Activated CD4-positive, alpha-beta memory T cell treated with anti-CD3 and anti-CD28 coated beads for 36 hours (primary cell): ENCODE data around the gene POLN. TPM values are rescaled to one million over a fixed set of nuclear protein-coding genes. Genes with fewer than 3 reads are reported as not detected.

Experiments
- CTCF ChIA-PET: fragments of 350-600 bp; sonication (Branson Sonifier 250); formaldehyde crosslinking; loops from one replicate; lab custom pipeline; 2021; ENCODE audit warnings: antibody characterized with exemption, inconsistent platforms; lab: Charles Lee
- POLR2A ChIA-PET: fragments of 350-600 bp; sonication (Branson Sonifier 250); formaldehyde crosslinking; loops from one replicate; lab custom pipeline; 2021; ENCODE audit warnings: antibody characterized with exemption; lab: Charles Lee
- DNase-seq: peaks from one replicate; pipeline ENCODE4 v3.0.0-alpha.2; 2020
- H3K27ac Mint-ChIP-seq: one replicate; pipeline ENCODE4 v1.8.0; 2021; ENCODE audit warnings: mixed read lengths
- H3K27me3 Mint-ChIP-seq: one replicate; pipeline ENCODE4 v1.8.0; 2021; ENCODE audit warnings: mixed read lengths
- H3K36me3 Mint-ChIP-seq: one replicate; pipeline ENCODE4 v1.8.0; 2021; ENCODE audit warnings: mixed read lengths
- H3K4me1 Mint-ChIP-seq: one replicate; pipeline ENCODE4 v1.8.0; 2021; ENCODE audit warnings: low read depth, mixed read lengths
- H3K4me3 Mint-ChIP-seq: one replicate; pipeline ENCODE4 v1.8.0; 2021; ENCODE audit warnings: mild to moderate bottlenecking, mixed read lengths
- H3K9me3 Mint-ChIP-seq: one replicate; pipeline ENCODE4 v1.8.0; 2021; ENCODE audit warnings: mixed read lengths
- intact Hi-C: fragments of 100-400 bp; cut with micrococcal nuclease; formaldehyde crosslinking; loops from one replicate; pipeline ENCODE4 v1.15.1; 2023
- total RNA-seq, 2 experiments: library from RNA; stranded (reverse); gene quantifications; one replicate each; pipeline ENCODE4 v1.2.3, GENCODE V29; 2021

The POLN gene
- total RNA-seq, 2 experiments from 2014 or later = 2.7 to 4.0 TPM

GRCh38 chr4:2101346-2102044 is 140.4 kb downstream of the POLN start:
- intact Hi-C loops = no loop called here
- Mint-ChIP-seq H3K4me1 (no peaks in the 10 kb centered on the region), H3K36me3 (no peaks in the 10 kb centered on the region), H3K27ac (no peak overlapping the region), H3K4me3 (no peak overlapping the region), H3K9me3 (peaks cover 29% of the 10 kb centered on the region), H3K27me3 (no peaks in the 10 kb centered on the region)
- no peak for DNase-seq
- ChIA-PET POLR2A (no interaction called here), CTCF (no interaction called here)

DNA sequence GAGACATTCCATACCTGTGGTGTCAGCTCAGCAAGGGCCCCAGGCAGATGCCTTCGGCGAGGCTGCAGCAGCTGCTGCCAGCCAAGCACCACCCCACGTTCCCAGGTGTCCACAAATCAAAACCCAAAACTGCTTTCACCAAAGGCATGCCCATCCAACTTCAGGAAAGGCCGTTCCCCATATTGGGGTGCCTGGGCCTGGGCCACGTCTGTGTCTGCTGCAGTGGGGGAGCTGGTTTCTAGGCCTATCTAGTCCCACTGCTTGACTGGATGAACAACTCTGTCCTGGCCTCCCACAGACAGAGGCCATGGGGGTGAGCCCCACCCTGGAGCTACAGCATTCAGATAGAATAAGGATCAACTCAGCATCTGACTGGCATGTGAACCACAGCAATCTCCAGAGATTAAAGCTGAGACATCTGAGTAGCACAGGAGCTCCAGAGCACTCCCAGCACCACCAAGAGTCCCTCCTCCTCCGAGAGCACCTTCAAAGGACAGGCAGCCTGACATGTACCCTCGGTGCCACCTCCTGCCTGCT is 145.8 kb downstream of the POLN start:
- no peak overlapping the region for H3K27ac Mint-ChIP-seq
- no peaks in the 10 kb centered on the region for H3K27me3 Mint-ChIP-seq
- H3K36me3 Mint-ChIP-seq = no peaks in the 10 kb centered on the region
- H3K9me3 Mint-ChIP-seq = peaks cover 10% of the 10 kb centered on the region
- no peaks in the 10 kb centered on the region for H3K4me1 Mint-ChIP-seq
- ChIA-PET POLR2A (no interaction called here), CTCF (no interaction called here)
- H3K4me3 Mint-ChIP-seq = no peak overlapping the region
- DNase-seq = no peak
- intact Hi-C loops = loop anchor here (10.0 kb wide), 1 partner anchor 109 kb away; no protein-coding TSS in a partner anchor

GRCh38 chr4:2095236-2096072 is 146.5 kb downstream of the POLN start:
- H3K9me3 Mint-ChIP-seq = peaks cover 9% of the 10 kb centered on the region
- no peak for DNase-seq
- ChIA-PET CTCF (no interaction called here), POLR2A (no interaction called here)
- no peaks in the 10 kb centered on the region for H3K4me1 Mint-ChIP-seq
- no peaks in the 10 kb centered on the region for H3K27me3 Mint-ChIP-seq
- no peak overlapping the region for H3K27ac Mint-ChIP-seq
- no peak overlapping the region for H3K4me3 Mint-ChIP-seq
- intact Hi-C loops = loop anchor here (10.0 kb wide), 1 partner anchor 109 kb away; no protein-coding TSS in a partner anchor
- H3K36me3 Mint-ChIP-seq = no peaks in the 10 kb centered on the region

DNA sequence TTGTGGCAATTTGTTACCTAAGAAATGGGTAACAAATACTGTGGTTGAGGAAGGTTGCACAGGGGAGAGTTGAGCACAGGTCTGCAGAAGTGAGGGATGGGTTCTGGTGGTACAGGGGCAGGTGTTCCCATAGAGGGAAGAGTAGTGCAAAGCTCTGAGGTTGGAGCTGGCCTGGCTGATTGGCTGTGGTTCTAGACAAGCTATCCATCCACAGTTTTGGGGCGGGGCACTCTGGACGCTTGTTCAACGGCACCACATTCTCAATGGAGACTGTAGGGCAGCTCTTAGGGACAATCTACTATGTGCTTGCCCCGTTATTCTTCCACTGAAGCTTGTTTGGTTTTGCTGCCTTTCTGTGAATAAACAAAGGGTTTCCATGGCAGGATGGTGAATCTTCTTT is 147.4 kb downstream of the POLN start:
- no peaks in the 10 kb centered on the region for H3K4me1 Mint-ChIP-seq
- CTCF ChIA-PET = no interaction called here
- intact Hi-C loops = loop anchor here (10.0 kb wide), 1 partner anchor 110 kb away; no protein-coding TSS in a partner anchor
- no peak overlapping the region for H3K4me3 Mint-ChIP-seq
- DNase-seq = no peak
- no peak overlapping the region for H3K27ac Mint-ChIP-seq
- no peaks in the 10 kb centered on the region for H3K36me3 Mint-ChIP-seq
- no peaks in the 10 kb centered on the region for H3K27me3 Mint-ChIP-seq
- POLR2A ChIA-PET = no interaction called here
- H3K9me3 Mint-ChIP-seq = peaks cover 9% of the 10 kb centered on the region

GRCh38 chr4:2093265-2093664 is 148.7 kb downstream of the POLN start:
- Mint-ChIP-seq H3K27ac (no peak overlapping the region), H3K9me3 (peaks cover 9% of the 10 kb centered on the region), H3K4me3 (no peak overlapping the region), H3K36me3 (no peaks in the 10 kb centered on the region), H3K27me3 (no peaks in the 10 kb centered on the region), H3K4me1 (no peaks in the 10 kb centered on the region)
- ChIA-PET POLR2A (no interaction called here), CTCF (no interaction called here)
- no peak for DNase-seq
- intact Hi-C loops = loop anchor here (10.0 kb wide), 1 partner anchor 112 kb away; no protein-coding TSS in a partner anchor

- Mint-ChIP-seq H3K27me3 (no peaks in the 10 kb centered on the region), H3K4me1 (no peaks in the 10 kb centered on the region), H3K9me3 (peaks cover 9% of the 10 kb centered on the region), H3K4me3 (no peak overlapping the region), H3K36me3 (no peaks in the 10 kb centered on the region), H3K27ac (no peak overlapping the region)
- intact Hi-C loops = loop anchor here (10.0 kb wide), 1 partner anchor 112 kb away; no protein-coding TSS in a partner anchor
- POLR2A ChIA-PET = no interaction called here
- no peak for DNase-seq
- CTCF ChIA-PET = no interaction called here
These were observed 149.3 kb downstream of the POLN start for GRCh38 chr4:2092669-2093053.

- no peak for DNase-seq
- POLR2A ChIA-PET = no interaction called here
- CTCF ChIA-PET = no interaction called here
- no peak overlapping the region for H3K4me3 Mint-ChIP-seq
- no peaks in the 10 kb centered on the region for H3K27me3 Mint-ChIP-seq
- H3K36me3 Mint-ChIP-seq = no peaks in the 10 kb centered on the region
- no peak overlapping the region for H3K27ac Mint-ChIP-seq
- intact Hi-C loops = loop anchor here (10.0 kb wide), 1 partner anchor 113 kb away; no protein-coding TSS in a partner anchor
- H3K9me3 Mint-ChIP-seq = peaks cover 11% of the 10 kb centered on the region
- no peaks in the 10 kb centered on the region for H3K4me1 Mint-ChIP-seq
These were observed 149.8 kb downstream of the POLN start for GRCh38 chr4:2091990-2092668.

DNA sequence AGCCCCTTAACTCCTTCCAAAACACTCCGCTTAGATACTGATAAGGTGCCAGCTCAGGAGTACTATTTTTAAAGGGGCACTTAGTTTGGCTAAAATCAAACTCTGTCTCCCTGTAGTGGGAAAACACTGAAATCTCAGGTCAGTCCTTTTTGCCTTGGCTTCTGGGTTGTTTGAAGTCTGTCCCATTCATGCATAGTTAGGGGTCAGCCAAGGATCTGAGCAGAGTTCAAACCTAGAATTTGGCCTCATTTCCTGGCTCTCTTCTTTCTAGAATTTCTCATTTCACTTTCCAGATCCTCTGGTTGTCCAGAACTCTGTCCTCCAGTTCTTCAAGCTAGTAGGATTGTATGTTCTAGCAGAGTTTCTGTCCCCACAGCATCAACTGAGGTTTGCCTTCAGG is 151.3 kb downstream of the POLN start:
- Mint-ChIP-seq H3K36me3 (no peaks in the 10 kb centered on the region), H3K27me3 (no peaks in the 10 kb centered on the region), H3K4me3 (no peak overlapping the region), H3K9me3 (peaks cover 2% of the 10 kb centered on the region), H3K27ac (no peak overlapping the region), H3K4me1 (no peaks in the 10 kb centered on the region)
- POLR2A ChIA-PET = no interaction called here
- DNase-seq = no peak
- CTCF ChIA-PET = no interaction called here
- intact Hi-C loops = loop anchor here (10.0 kb wide), 1 partner anchor 114 kb away; no protein-coding TSS in a partner anchor

DNA sequence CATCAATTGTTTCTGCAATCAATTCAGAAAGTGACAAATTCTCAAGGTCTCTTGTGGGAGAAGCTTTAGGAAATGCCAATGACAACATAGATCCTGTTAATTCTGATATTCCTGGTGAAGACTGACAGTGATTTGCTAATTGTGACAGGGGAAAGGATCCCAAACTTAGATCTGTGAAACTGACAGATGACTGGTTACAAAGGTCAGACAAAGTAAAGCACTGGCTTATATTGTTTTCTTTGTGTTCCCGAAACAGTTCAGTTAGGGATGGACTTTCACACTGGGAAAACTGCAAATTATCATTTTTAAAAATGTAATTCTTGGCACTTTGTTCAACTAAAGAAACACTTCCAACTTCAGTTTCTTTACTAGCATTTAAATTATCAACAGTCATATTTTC is 152.7 kb downstream of the POLN start:
- intact Hi-C loops = no loop called here
- no peaks in the 10 kb centered on the region for H3K4me1 Mint-ChIP-seq

GRCh38 chr4:2087170-2087569 is 154.8 kb downstream of the POLN start:
- Mint-ChIP-seq H3K27me3 (no peaks in the 10 kb centered on the region), H3K4me1 (no peaks in the 10 kb centered on the region), H3K4me3 (no peak overlapping the region), H3K9me3 (peaks cover 2% of the 10 kb centered on the region), H3K27ac (no peak overlapping the region), H3K36me3 (no peaks in the 10 kb centered on the region)
- ChIA-PET CTCF (no interaction called here), POLR2A (no interaction called here)
- DNase-seq = no peak
- intact Hi-C loops = no loop called here

More for the DNA sequence above, 152.7 kb downstream of the POLN start:
- no peaks in the 10 kb centered on the region for H3K27me3 Mint-ChIP-seq
- H3K4me3 Mint-ChIP-seq = no peak overlapping the region
- H3K9me3 Mint-ChIP-seq = peaks cover 2% of the 10 kb centered on the region
- CTCF ChIA-PET = no interaction called here
- H3K36me3 Mint-ChIP-seq = no peaks in the 10 kb centered on the region
- DNase-seq = no peak
- POLR2A ChIA-PET = no interaction called here
- no peak overlapping the region for H3K27ac Mint-ChIP-seq

DNA sequence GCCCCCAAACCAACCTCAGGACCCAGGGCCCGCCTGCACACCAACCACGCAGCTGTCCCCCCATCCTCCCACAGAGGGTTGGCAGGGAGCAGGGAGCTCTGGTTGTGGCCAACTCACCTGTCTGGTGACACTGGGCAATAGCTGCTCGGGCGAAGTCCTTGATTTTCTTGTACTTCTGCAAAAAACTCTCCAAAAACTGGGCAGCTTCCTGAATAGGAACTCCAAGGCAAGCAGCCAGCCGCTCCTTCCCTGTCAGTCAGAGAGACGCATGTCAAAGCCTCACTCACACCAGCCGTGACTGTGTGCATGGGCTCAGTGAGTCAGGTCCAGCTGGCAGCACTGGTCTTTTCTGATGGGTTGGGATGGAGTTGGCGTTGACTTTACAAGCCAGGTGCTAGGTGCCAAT is 156.4 kb downstream of the POLN start:
- intact Hi-C loops = no loop called here
- Mint-ChIP-seq H3K27ac (no peak overlapping the region), H3K9me3 (peaks cover 2% of the 10 kb centered on the region), H3K36me3 (no peaks in the 10 kb centered on the region), H3K4me3 (no peak overlapping the region), H3K4me1 (no peaks in the 10 kb centered on the region), H3K27me3 (no peaks in the 10 kb centered on the region)
- DNase-seq = no peak
- CTCF ChIA-PET = no interaction called here
- POLR2A ChIA-PET = no interaction called here

DNA sequence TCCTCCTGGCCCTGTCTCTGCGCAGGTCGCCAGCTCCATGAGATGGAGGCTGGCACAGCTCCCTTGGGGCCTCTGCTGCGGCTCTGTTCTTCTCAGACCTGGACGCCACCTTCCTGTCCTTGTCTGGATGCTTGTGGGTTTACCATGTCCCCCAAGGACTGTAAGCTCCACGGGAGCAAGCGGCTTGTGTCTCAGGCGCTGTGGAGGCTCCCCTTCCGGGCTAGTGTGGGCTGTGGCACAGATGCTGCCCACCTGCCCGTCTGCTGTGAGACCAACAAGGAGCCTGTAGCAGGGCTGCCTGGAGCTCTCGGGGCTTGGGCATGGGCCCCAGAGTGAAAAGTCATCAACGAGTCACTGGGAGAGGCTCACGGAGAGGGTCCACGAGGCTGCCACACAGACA is 157.6 kb downstream of the POLN start:
- intact Hi-C loops = no loop called here
- CTCF ChIA-PET = interaction anchor here (0.5 kb wide), 1 partner anchor 85 kb away, joined by 3 read pairs; no protein-coding TSS in a partner anchor
- H3K9me3 Mint-ChIP-seq = peaks cover 2% of the 10 kb centered on the region
- H3K27me3 Mint-ChIP-seq = no peaks in the 10 kb centered on the region
- H3K4me3 Mint-ChIP-seq = no peak overlapping the region
- H3K4me1 Mint-ChIP-seq = no peaks in the 10 kb centered on the region
- H3K27ac Mint-ChIP-seq = no peak overlapping the region
- no peak for DNase-seq
- POLR2A ChIA-PET = no interaction called here
- no peaks in the 10 kb centered on the region for H3K36me3 Mint-ChIP-seq
